Measurements from ENCODE around the gene POLR3H.

GRCh38 chr22:41478891-41479521 is 65.3 kb downstream of the POLR3H start:
- TF ChIP-seq CTCF (IDR thresholded peaks at IDR 0.05): no peak
- no peak for TF ChIP-seq POLR2AphosphoS5 (IDR thresholded peaks at IDR 0.05)
- no peak for TF ChIP-seq POLR2A (IDR thresholded peaks at IDR 0.05)
